AG04449 (cell line): Measurements from ENCODE around the gene CMPK1.
A peak's percentile ranks its signal among the peaks of the same experiment; 100 is the strongest.
"Not testable (repeated sequence)": the region's sequence is repeated elsewhere in the genome, so short reads cannot be mapped to it uniquely, and the experiment has no call there.

ENCODE experiments used
- CTCF ChIA-PET: fragments of 350-600 bp; formaldehyde crosslinking; extraction: SDS; loops from one replicate; lab custom pipeline; 2021; ENCODE audit warnings: antibody characterized with exemption; lab: Yijun Ruan, JAX
- POLR2A ChIA-PET: fragments of 400-600, 350-600 bp; formaldehyde crosslinking; extraction: SDS; loops from one replicate; lab custom pipeline; 2020; ENCODE audit warnings: antibody characterized with exemption, inconsistent platforms; lab: Yijun Ruan, JAX
- DNase-seq: peaks from one replicate; pipeline ENCODE4 v3.0.0-alpha.2; 2010; ENCODE audit warnings: low read depth, low spot score
- H3K4me3 ChIP-seq: 2 replicates; pipeline ENCODE4 v1.5.1; 2011; ENCODE audit warnings: low read depth, mild to moderate bottlenecking, control low read depth, low read length
- CTCF ChIP-seq: IDR thresholded peaks from one replicate; pipeline ENCODE4 v1.5.1; 2011; ENCODE audit warnings: mild to moderate bottlenecking, moderate library complexity, low read length, control low read depth, inconsistent platforms; ENCODE audit not compliant: insufficient read depth; ENCODE audit errors: missing control alignments

CMPK1 gene

DNA sequence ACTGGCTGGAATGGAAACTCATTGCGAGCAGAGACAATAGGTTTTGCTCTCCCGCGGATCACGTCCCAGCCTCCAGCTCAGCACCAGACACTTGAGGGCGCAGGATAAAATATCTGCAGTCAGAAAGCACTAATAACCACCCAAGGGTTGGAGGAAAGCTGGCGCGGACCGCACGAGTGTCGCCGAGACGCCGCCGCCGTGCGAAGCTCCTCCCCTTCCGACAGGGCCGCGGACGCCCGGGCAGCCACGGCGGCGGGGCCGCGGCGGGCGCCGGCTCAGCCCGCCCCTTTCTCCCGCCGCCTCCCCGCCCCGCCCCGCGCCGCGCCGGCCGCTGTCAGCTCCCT is at the start of gene CMPK1:
Gene CMPK1 (plus strand): TSS at position 213 of the 344 bp plus-strand sequence. CDS start 156 bp downstream, outside the sequence.
- ChIA-PET POLR2A (interaction anchor here (0.8 to 2.6 kb wide), 6 partner anchors 10 to 155 kb away, joined by 3 to 17 read pairs (median 9); partner anchors contain the start of genes FOXD2 and STIL), CTCF (interaction anchor here (0.8 to 3.2 kb wide), 11 partner anchors 10 to 1781 kb away, joined by 3 to 20 read pairs (median 3); partner anchors contain the start of gene STIL)
- peak; percentile 26 for TF ChIP-seq CTCF
- DNase-seq, result no peak
- peak within 1 kb of the TSS; percentile 92 for H3K4me3 ChIP-seq

GRCh38 chr1:47288116-47288515 is 45.5 kb upstream of the CMPK1 start:
- DNase-seq, POLR2A ChIA-PET, H3K4me3 ChIP-seq, CTCF ChIA-PET: not testable (repeated sequence)

DNA sequence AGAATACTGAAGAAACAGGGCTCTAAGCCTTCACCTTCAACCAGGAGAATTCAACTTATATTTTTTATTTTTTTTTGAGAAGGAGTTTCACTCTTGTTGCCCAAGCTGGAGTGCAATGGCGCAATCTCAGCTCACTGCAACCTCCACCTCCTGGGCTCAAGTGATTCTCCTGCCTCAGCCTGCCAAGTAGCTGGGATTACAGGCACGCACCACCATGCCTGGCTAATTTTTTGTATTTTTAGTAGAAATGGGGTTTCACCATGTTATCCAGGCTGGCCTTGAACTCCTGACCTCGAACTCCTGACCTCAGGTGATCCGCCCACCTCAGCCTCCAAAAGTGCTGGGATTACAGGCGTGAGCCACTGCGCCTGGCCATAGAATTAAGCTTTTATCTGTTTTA is 38.7 kb upstream of the CMPK1 start:
- DNase-seq, POLR2A ChIA-PET, CTCF ChIA-PET, H3K4me3 ChIP-seq: not testable (repeated sequence)

DNA sequence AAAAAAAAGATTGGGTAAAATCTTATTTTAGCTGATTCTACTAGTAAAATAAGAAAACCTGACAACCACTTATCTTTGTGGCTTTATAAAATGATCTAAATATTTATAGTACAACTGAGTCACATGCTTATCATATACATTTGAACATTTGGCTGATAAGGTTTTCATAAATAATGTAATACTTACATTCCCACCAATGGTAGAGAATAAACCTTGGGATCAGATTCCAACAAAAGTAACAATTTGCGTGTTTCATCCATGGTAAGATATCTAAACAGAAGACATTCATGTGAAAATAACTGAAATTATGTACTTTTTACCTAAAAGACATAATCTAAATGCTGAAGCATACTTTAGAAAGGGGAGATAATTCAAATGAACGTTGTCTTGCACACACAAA is 38.0 kb upstream of the CMPK1 start:
- H3K4me3 ChIP-seq, result no peak overlapping the region
- no peak for DNase-seq
- TF ChIP-seq CTCF, result no peak
- POLR2A ChIA-PET, result no interaction called here
- CTCF ChIA-PET, result no interaction called here

- DNase-seq, result no peak
- no peak for TF ChIP-seq CTCF
- ChIA-PET CTCF (interaction anchor here (1.7 to 1.8 kb wide), 2 partner anchors 20 to 119 kb away, joined by 4 to 7 read pairs; no protein-coding TSS in a partner anchor), POLR2A (no interaction called here)
- H3K4me3 ChIP-seq, result no peak overlapping the region
These were observed 35.4 kb upstream of the CMPK1 start for GRCh38 chr1:47298025-47298699.

- ChIA-PET CTCF (no interaction called here), POLR2A (no interaction called here)
- no peak for TF ChIP-seq CTCF
- H3K4me3 ChIP-seq, result no peak overlapping the region
- DNase-seq, result no peak
These were observed 31.1 kb upstream of the CMPK1 start for GRCh38 chr1:47302472-47302871.

GRCh38 chr1:47309427-47309826 is 24.2 kb upstream of the CMPK1 start:
- H3K4me3 ChIP-seq, result no peak overlapping the region
- POLR2A ChIA-PET, result no interaction called here
- CTCF ChIA-PET, result no interaction called here
- no peak for DNase-seq
- no peak for TF ChIP-seq CTCF
